ENCODE measurements around the gene RNF149. TPM values are rescaled to one million over a fixed set of nuclear protein-coding genes. Genes with fewer than 3 reads are reported as not detected.
"Not testable (repeated sequence)": the region's sequence is repeated elsewhere in the genome, so short reads cannot be mapped to it uniquely, and the experiment has no call there.

The RNF149 gene, protein sequence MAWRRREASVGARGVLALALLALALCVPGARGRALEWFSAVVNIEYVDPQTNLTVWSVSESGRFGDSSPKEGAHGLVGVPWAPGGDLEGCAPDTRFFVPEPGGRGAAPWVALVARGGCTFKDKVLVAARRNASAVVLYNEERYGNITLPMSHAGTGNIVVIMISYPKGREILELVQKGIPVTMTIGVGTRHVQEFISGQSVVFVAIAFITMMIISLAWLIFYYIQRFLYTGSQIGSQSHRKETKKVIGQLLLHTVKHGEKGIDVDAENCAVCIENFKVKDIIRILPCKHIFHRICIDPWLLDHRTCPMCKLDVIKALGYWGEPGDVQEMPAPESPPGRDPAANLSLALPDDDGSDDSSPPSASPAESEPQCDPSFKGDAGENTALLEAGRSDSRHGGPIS
- 14.5 TPM for polyA plus RNA-seq (2013, experiment 1 of 2)
- 16.4 TPM for polyA plus RNA-seq (2013, experiment 2 of 2)

- H3K4me1 ChIP-seq (ENCODE audit: insufficient read depth, low read length), result peaks cover 22% of the 10 kb centered on the region
- peak within 1 kb of the TSS; percentile 69 for H3K9ac ChIP-seq (ENCODE audit: low read depth, low read length)
- peaks cover 11% of the 10 kb centered on the region for H3K27me3 ChIP-seq (ENCODE audit: insufficient read depth, low read length)
- H3K4me3 ChIP-seq (ENCODE audit: low read length), result peak within 1 kb of the TSS; percentile 79
- H3K27ac ChIP-seq (ENCODE audit: low read depth, low read length), result no peak within 1 kb of the TSS; the same call in 1 of the 2 replicates
- H3K9me3 ChIP-seq (ENCODE audit: insufficient read depth, low read depth, low read length), result no peaks in the 10 kb centered on the region
- WGBS, result 9% methylated on average over 76 of the region's 76 CpGs
- peaks cover 4% of the 10 kb centered on the region; the same call in 1 of the 2 replicates for H3K36me3 ChIP-seq (ENCODE audit: insufficient read depth, low read length)
These were observed at the start of gene RNF149 for GRCh38 chr2:101308432-101309210. Gene RNF149 (minus strand): TSS chr2:101308701. CDS start chr2:101308588, 113 bp downstream.

DNA sequence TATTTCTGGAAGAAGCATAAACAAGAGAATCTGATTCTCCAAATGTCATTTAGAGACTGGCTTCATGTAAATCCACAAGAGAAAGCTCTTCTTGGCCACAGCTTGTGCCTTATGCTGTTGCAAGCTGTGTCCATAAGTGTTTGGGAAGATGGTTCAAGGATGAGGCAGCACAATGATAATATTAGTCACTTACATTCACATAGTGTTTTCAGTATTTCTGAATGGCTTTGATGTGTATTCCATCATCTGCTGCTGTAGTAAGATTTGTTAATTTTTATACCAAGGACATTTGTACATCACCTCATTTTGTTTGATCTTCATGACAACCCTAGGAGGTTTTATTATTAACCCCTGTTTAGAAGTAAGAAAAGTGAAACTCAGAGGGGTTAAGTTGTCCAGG lies 48.9 kb upstream of the RNF149 start:
- Histone ChIP-seq H3K27ac (ENCODE audit: low read depth, low read length) (no peak overlapping the region), H3K4me1 (ENCODE audit: insufficient read depth, low read length) (peaks cover 13% of the 10 kb centered on the region), H3K9ac (ENCODE audit: low read depth, low read length) (no peak overlapping the region), H3K4me3 (ENCODE audit: low read length) (no peak overlapping the region), H3K36me3 (ENCODE audit: insufficient read depth, low read length) (no peaks in the 10 kb centered on the region), H3K27me3 (ENCODE audit: insufficient read depth, low read length) (no peaks in the 10 kb centered on the region), H3K9me3 (ENCODE audit: insufficient read depth, low read depth, low read length) (no peaks in the 10 kb centered on the region)

DNA sequence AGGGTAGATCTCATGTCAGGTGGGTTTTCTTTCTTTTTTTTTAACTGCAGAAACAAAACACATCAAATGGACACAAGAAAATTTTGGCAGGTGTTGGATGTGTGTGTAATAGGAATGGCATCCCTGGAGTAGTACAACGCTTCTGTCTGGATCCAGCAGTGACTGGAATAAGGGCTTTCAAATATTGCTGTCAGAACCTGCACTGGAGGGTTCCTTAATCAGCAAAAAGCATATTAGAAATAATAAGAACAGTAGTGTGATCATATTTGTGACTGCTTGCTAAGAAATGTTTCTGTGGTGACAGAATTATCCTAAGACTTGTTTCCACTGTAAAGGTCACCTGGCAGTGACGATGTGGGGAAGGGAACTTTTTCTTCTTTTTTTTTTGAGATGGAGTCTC lies 48.0 kb upstream of the RNF149 start:
- H3K9me3 ChIP-seq (ENCODE audit: insufficient read depth, low read depth, low read length), result no peaks in the 10 kb centered on the region
- no peaks in the 10 kb centered on the region for H3K27me3 ChIP-seq (ENCODE audit: insufficient read depth, low read length)
- peaks cover 11% of the 10 kb centered on the region for H3K4me1 ChIP-seq (ENCODE audit: insufficient read depth, low read length)
- no peak overlapping the region for H3K27ac ChIP-seq (ENCODE audit: low read depth, low read length)
- 88% methylated on average over 2 of the region's 2 CpGs for WGBS
- no peak overlapping the region for H3K9ac ChIP-seq (ENCODE audit: low read depth, low read length)
- H3K36me3 ChIP-seq (ENCODE audit: insufficient read depth, low read length), result no peaks in the 10 kb centered on the region
- no peak overlapping the region for H3K4me3 ChIP-seq (ENCODE audit: low read length)

DNA sequence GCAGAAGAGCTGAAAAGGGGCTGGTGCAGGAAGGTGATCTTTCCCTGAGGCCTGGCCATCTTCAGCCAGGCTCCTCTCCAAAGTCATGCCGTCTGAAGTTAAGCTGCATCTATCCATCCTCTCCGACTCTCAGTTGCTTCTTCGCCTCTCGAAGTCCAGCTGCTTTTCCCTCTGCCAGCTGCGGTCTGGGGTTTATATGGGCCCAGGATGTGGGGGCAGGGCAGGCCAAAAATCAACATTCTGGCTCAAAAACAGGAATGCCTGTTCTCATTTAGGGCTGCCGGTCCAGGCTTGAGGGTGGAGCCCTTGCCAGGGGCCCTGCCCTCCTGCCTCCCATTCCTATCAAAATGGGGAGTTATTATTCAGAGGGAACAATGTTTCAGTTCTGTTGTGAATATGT lies 47.6 kb upstream of the RNF149 start:
- Histone ChIP-seq H3K4me1 (ENCODE audit: insufficient read depth, low read length) (peaks cover 8% of the 10 kb centered on the region; the same call in 1 of the 2 replicates), H3K27me3 (ENCODE audit: insufficient read depth, low read length) (no peaks in the 10 kb centered on the region)

DNA sequence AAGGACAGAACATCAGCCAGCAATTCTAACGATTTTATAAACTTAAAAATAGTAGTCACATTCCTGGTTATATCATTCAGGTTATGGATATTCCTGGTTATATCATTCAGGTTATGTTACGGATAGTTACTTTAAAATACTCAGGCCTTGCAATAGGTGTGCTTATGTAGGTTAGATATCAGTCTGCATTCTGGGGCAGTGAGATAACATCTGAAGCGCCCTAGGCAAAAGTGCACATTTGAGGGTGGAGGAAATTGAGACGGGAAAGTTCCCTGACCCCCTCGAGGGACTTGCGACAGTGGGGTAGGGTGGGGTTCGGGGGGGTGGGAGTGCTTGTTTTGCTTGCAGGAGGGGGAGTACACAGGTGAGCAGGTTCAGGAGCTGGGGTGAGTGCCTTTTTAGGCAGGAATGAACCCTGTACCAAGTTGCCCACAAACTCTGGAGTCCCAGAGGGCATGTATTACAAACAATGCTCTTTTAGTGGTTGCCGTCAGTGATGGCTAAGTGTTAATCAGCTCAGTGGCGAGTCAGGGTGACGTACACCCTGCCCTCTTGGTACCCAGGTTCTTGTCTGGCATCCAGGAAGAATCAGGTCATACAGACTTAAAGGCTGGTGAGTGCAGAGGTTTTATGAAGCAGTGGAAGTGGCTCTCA lies 47.0 kb upstream of the RNF149 start:
- H3K27me3 ChIP-seq (ENCODE audit: insufficient read depth, low read length), result no peaks in the 10 kb centered on the region
- no peaks in the 10 kb centered on the region for H3K36me3 ChIP-seq (ENCODE audit: insufficient read depth, low read length)
- H3K9ac ChIP-seq (ENCODE audit: low read depth, low read length), result no peak overlapping the region
- WGBS, result 89% methylated on average over 10 of the region's 10 CpGs
- H3K4me1 ChIP-seq (ENCODE audit: insufficient read depth, low read length), result peaks cover 8% of the 10 kb centered on the region; the same call in 1 of the 2 replicates
- no peaks in the 10 kb centered on the region for H3K9me3 ChIP-seq (ENCODE audit: insufficient read depth, low read depth, low read length)
- no peak overlapping the region for H3K4me3 ChIP-seq (ENCODE audit: low read length)
- no peak overlapping the region for H3K27ac ChIP-seq (ENCODE audit: low read depth, low read length)

More for the DNA sequence above, 47.6 kb upstream of the RNF149 start:
- WGBS, result 86% methylated on average over 6 of the region's 6 CpGs
- no peak overlapping the region for H3K9ac ChIP-seq (ENCODE audit: low read depth, low read length)
- H3K9me3 ChIP-seq (ENCODE audit: insufficient read depth, low read depth, low read length), result no peaks in the 10 kb centered on the region
- no peaks in the 10 kb centered on the region for H3K36me3 ChIP-seq (ENCODE audit: insufficient read depth, low read length)
- no peak overlapping the region for H3K27ac ChIP-seq (ENCODE audit: low read depth, low read length)
- no peak overlapping the region for H3K4me3 ChIP-seq (ENCODE audit: low read length)

GRCh38 chr2:101354420-101355311 lies 46.2 kb upstream of the RNF149 start:
- H3K36me3 ChIP-seq (ENCODE audit: insufficient read depth, low read length), result no peaks in the 10 kb centered on the region
- H3K9ac ChIP-seq (ENCODE audit: low read depth, low read length), result no peak overlapping the region
- WGBS, result 89% methylated on average over 21 of the region's 21 CpGs
- no peaks in the 10 kb centered on the region for H3K27me3 ChIP-seq (ENCODE audit: insufficient read depth, low read length)
- H3K4me1 ChIP-seq (ENCODE audit: insufficient read depth, low read length), result 0 out of 2 replicates have a peak, but pooled peaks cover 2% of the 10 kb centered on the region
- no peak overlapping the region for H3K4me3 ChIP-seq (ENCODE audit: low read length)
- no peaks in the 10 kb centered on the region for H3K9me3 ChIP-seq (ENCODE audit: insufficient read depth, low read depth, low read length)
- H3K27ac ChIP-seq (ENCODE audit: low read depth, low read length), result no peak overlapping the region

DNA sequence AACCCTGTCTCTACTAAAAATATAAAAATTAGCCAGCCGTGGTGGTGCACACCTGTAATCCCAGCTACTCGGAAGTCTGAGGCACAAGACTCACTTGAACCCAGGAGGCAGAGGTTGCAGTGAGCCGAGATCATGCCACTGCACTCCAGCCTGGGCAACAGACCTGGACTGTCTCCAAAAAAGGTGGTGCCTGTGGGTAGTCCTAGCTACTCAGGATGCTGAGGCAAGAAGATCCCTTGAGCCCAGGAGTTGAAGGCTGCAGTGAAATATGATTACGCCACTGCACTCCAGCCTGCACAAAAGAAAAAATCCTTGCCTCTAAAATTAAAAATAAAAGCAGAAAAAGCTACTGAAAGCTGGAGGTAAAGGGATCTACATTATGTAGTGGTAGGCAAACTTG lies 44.1 kb upstream of the RNF149 start:
- H3K9me3 ChIP-seq (ENCODE audit: insufficient read depth, low read depth, low read length); H3K27me3 ChIP-seq (ENCODE audit: insufficient read depth, low read length); H3K9ac ChIP-seq (ENCODE audit: low read depth, low read length); H3K36me3 ChIP-seq (ENCODE audit: insufficient read depth, low read length); H3K4me1 ChIP-seq (ENCODE audit: insufficient read depth, low read length); H3K27ac ChIP-seq (ENCODE audit: low read depth, low read length); H3K4me3 ChIP-seq (ENCODE audit: low read length): not testable (repeated sequence)
- 93% methylated on average over 4 of the region's 4 CpGs for whole genome bisulfite sequencing

GRCh38 chr2:101351207-101351606 lies 42.7 kb upstream of the RNF149 start:
- Histone ChIP-seq H3K9me3 (ENCODE audit: insufficient read depth, low read depth, low read length) (no peaks in the 10 kb centered on the region), H3K4me3 (ENCODE audit: low read length) (no peak overlapping the region), H3K27me3 (ENCODE audit: insufficient read depth, low read length) (no peaks in the 10 kb centered on the region), H3K27ac (ENCODE audit: low read depth, low read length) (no peak overlapping the region), H3K36me3 (ENCODE audit: insufficient read depth, low read length) (no peaks in the 10 kb centered on the region), H3K4me1 (ENCODE audit: insufficient read depth, low read length) (no peaks in the 10 kb centered on the region), H3K9ac (ENCODE audit: low read depth, low read length) (no peak overlapping the region)
- 89% methylated on average over 7 of the region's 7 CpGs for WGBS

GRCh38 chr2:101349893-101350662 lies 41.6 kb upstream of the RNF149 start:
- H3K9me3 ChIP-seq (ENCODE audit: insufficient read depth, low read depth, low read length), result no peaks in the 10 kb centered on the region
- 84% methylated on average over 7 of the region's 7 CpGs for WGBS

GRCh38 chr2:101348883-101349282 lies 40.4 kb upstream of the RNF149 start:
- WGBS, result 96% methylated on average over 1 of the region's 1 CpG
- Histone ChIP-seq H3K4me3 (ENCODE audit: low read length) (no peak overlapping the region), H3K27ac (ENCODE audit: low read depth, low read length) (no peak overlapping the region), H3K9ac (ENCODE audit: low read depth, low read length) (no peak overlapping the region), H3K4me1 (ENCODE audit: insufficient read depth, low read length) (no peaks in the 10 kb centered on the region), H3K27me3 (ENCODE audit: insufficient read depth, low read length) (no peaks in the 10 kb centered on the region), H3K9me3 (ENCODE audit: insufficient read depth, low read depth, low read length) (no peaks in the 10 kb centered on the region), H3K36me3 (ENCODE audit: insufficient read depth, low read length) (no peaks in the 10 kb centered on the region)

More at GRCh38 chr2:101349893-101350662, 41.6 kb upstream of the RNF149 start:
- H3K4me1 ChIP-seq (ENCODE audit: insufficient read depth, low read length), result no peaks in the 10 kb centered on the region
- no peak overlapping the region for H3K4me3 ChIP-seq (ENCODE audit: low read length)
- no peaks in the 10 kb centered on the region for H3K27me3 ChIP-seq (ENCODE audit: insufficient read depth, low read length)
- H3K27ac ChIP-seq (ENCODE audit: low read depth, low read length), result no peak overlapping the region
- H3K36me3 ChIP-seq (ENCODE audit: insufficient read depth, low read length), result no peaks in the 10 kb centered on the region
- no peak overlapping the region for H3K9ac ChIP-seq (ENCODE audit: low read depth, low read length)

Measured in HUES64 (cell line).